Endodermal cell (in vitro differentiated cells): ENCODE data around the gene EVI2B. TPM values are rescaled to one million over a fixed set of nuclear protein-coding genes. Genes with fewer than 3 reads are reported as not detected.

Source experiments
- DNase-seq: peaks from one replicate; pipeline ENCODE4 v3.0.0-alpha.2; 2017
- H3K27ac ChIP-seq: 2 replicates; pipeline ENCODE4 v1.5.1; 2013; ENCODE audit warnings: mild to moderate bottlenecking, low read depth, low read length, moderate library complexity
- H3K27me3 ChIP-seq: 2 replicates; pipeline ENCODE4 v1.6.1; 2013; ENCODE audit warnings: mild to moderate bottlenecking, low read length, moderate library complexity; ENCODE audit not compliant: insufficient read depth, control insufficient read depth, poor library complexity, severe bottlenecking
- H3K36me3 ChIP-seq: 2 replicates; pipeline ENCODE4 v1.7.0; 2013; ENCODE audit warnings: mild to moderate bottlenecking, low read length, moderate library complexity; ENCODE audit not compliant: control insufficient read depth, insufficient read depth
- H3K4me1 ChIP-seq: one replicate; pipeline ENCODE4 v1.7.0; 2013; ENCODE audit warnings: low read length; ENCODE audit not compliant: control insufficient read depth, insufficient read depth
- H3K4me3 ChIP-seq: 2 replicates; pipeline ENCODE4 v1.5.1; 2013; ENCODE audit warnings: mild to moderate bottlenecking, low read length, moderate library complexity
- H3K9ac ChIP-seq: 2 replicates; pipeline ENCODE4 v1.6.1; 2013; ENCODE audit warnings: mild to moderate bottlenecking, low read length, moderate library complexity; ENCODE audit not compliant: poor library complexity, severe bottlenecking; ENCODE audit errors: extremely low read depth
- H3K9me3 ChIP-seq: 2 replicates; pipeline ENCODE4 v1.6.1; 2013; ENCODE audit warnings: mild to moderate bottlenecking, low read length, moderate library complexity; ENCODE audit not compliant: control insufficient read depth
- H3K27ac Mint-ChIP-seq: 2 replicates; pipeline ENCODE4 v1.8.0; 2020; ENCODE audit warnings: mixed read lengths
- H3K27me3 Mint-ChIP-seq: 2 replicates; pipeline ENCODE4 v1.8.0; 2021; ENCODE audit warnings: mild to moderate bottlenecking, mixed read lengths; ENCODE audit not compliant: insufficient read depth
- H3K36me3 Mint-ChIP-seq: 2 replicates; pipeline ENCODE4 v1.8.0; 2020; ENCODE audit warnings: low read depth, mixed read lengths
- H3K4me1 Mint-ChIP-seq: 2 replicates; pipeline ENCODE4 v1.8.0; 2020; ENCODE audit warnings: mixed read lengths
- H3K4me3 Mint-ChIP-seq: 2 replicates; pipeline ENCODE4 v1.8.0; 2020; ENCODE audit warnings: mild to moderate bottlenecking, moderate library complexity, mixed read lengths
- H3K9me3 Mint-ChIP-seq: 2 replicates; pipeline ENCODE4 v1.8.0; 2020; ENCODE audit warnings: mild to moderate bottlenecking, mixed read lengths
- WGBS, 2 experiments: methylation state at CpG; one replicate each; pipeline versions ENCODE4 v1.1.5 to v1.1.7; 2013; ENCODE audit warnings: missing lambda C conversion rate in 2 of 2, mixed read lengths in 1 of 2; ENCODE audit not compliant: insufficient coverage in 1 of 2, insufficient read length in 1 of 2; 5-methylcytosine and 5-hydroxymethylcytosine counted together
- total RNA-seq, 2 donors: library from RNA; stranded (reverse); fragmentation: NEBNext Ultra II Directional in 1 of 2; extraction: Animal tissue kit (Norgen Biotek cat#: 25700) in 1 of 2; gene quantifications; 2 replicates in 1 of 2; 3 replicates in 1 of 2; pipeline ENCODE4 v1.2.1, GENCODE V29; 2021
- TF ChIP-seq, protein P1 (sequence below): fragments of 200-600 bp; sonication (generic); conservative IDR thresholded peaks from 2 replicates; pipeline ENCODE4 v1.5.0; 2021; ENCODE audit warnings: antibody characterized with exemption, mild to moderate bottlenecking

The EVI2B gene
- total RNA-seq, 2 donors from 2014 or later, result not detected

DNA sequence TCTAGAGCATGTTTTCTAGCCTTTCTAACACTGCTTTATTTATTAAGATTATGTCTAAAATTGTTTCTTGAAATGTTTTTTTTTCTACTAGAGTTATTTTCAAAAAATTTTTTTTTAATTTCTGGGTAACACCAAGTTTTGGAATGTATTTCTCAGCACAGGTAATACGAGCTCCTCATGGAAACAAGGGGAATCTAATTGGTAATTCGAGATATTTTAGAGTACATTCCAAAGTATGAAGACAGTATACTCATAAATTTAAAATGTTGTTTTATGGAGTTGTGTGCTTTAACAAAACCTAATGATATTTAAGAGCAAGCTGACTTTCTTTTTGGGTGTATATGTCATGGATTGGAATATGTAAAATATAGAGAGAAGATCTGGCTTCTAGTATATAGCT lies 59.2 kb downstream of the EVI2B start:
- TF ChIP-seq, protein P1, sequence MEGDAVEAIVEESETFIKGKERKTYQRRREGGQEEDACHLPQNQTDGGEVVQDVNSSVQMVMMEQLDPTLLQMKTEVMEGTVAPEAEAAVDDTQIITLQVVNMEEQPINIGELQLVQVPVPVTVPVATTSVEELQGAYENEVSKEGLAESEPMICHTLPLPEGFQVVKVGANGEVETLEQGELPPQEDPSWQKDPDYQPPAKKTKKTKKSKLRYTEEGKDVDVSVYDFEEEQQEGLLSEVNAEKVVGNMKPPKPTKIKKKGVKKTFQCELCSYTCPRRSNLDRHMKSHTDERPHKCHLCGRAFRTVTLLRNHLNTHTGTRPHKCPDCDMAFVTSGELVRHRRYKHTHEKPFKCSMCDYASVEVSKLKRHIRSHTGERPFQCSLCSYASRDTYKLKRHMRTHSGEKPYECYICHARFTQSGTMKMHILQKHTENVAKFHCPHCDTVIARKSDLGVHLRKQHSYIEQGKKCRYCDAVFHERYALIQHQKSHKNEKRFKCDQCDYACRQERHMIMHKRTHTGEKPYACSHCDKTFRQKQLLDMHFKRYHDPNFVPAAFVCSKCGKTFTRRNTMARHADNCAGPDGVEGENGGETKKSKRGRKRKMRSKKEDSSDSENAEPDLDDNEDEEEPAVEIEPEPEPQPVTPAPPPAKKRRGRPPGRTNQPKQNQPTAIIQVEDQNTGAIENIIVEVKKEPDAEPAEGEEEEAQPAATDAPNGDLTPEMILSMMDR, result no peak
- Mint-ChIP-seq H3K9me3 (no peaks in the 10 kb centered on the region), H3K27ac (no peak overlapping the region), H3K36me3 (peaks cover 10% of the 10 kb centered on the region), H3K4me1 (peaks cover under 1% of the 10 kb centered on the region), H3K4me3 (no peak overlapping the region), H3K27me3 (no peaks in the 10 kb centered on the region)
- Histone ChIP-seq H3K9ac (no peak overlapping the region), H3K36me3 (peaks cover 48% of the 10 kb centered on the region), H3K4me1 (no peaks in the 10 kb centered on the region), H3K4me3 (no peak overlapping the region), H3K27me3 (no peaks in the 10 kb centered on the region), H3K9me3 (no peaks in the 10 kb centered on the region), H3K27ac (no peak overlapping the region)
- DNase-seq, result no peak
- 88 to 100% methylated on average over 2 of the region's 2 CpGs for WGBS, 2 experiments

Other genes with a start within 250 kb of the EVI2B start
- gene NF1, start 219.1 kb downstream of the EVI2B start, total RNA-seq, result 10 to 100 TPM; 61.9 to 69.3 TPM
- gene OMG, start 16.8 kb downstream of the EVI2B start, total RNA-seq, result not detected
- gene EVI2A, start 7.6 kb upstream of the EVI2B start, total RNA-seq, result not detected
- 10 to 100 TPM; 35.6 to 62.2 TPM for gene RAB11FIP4, start 77.6 kb upstream of the EVI2B start, total RNA-seq